Measurements from ENCODE around the gene LLGL2.

The LLGL2 gene

GRCh38 chr17:75493476-75494129, 31.9 kb upstream of the LLGL2 start:
- no peak overlapping the region for H3K27ac ChIP-seq
- TF ChIP-seq CTCF (conservative IDR thresholded peaks at IDR 0.05), result no peak
- no peak for TF ChIP-seq ZFX (IDR thresholded peaks at IDR 0.05)

GRCh38 chr17:75494326-75494877, 31.1 kb upstream of the LLGL2 start:
- H3K27ac ChIP-seq, result no peak overlapping the region
- TF ChIP-seq ZFX (IDR thresholded peaks at IDR 0.05), result no peak
- TF ChIP-seq CTCF (conservative IDR thresholded peaks at IDR 0.05), result no peak

- no peak overlapping the region for H3K27ac ChIP-seq
- no peak for TF ChIP-seq ZFX (IDR thresholded peaks at IDR 0.05)
- TF ChIP-seq CTCF (conservative IDR thresholded peaks at IDR 0.05), result no peak
Measured at GRCh38 chr17:75496005-75496404, 29.5 kb upstream of the LLGL2 start.

- no peak overlapping the region for H3K27ac ChIP-seq
- TF ChIP-seq CTCF (conservative IDR thresholded peaks at IDR 0.05) (no peak), ZFX (IDR thresholded peaks at IDR 0.05) (no peak)
Measured at GRCh38 chr17:75498039-75498725, 27.3 kb upstream of the LLGL2 start.

GRCh38 chr17:75498726-75499213, 26.7 kb upstream of the LLGL2 start:
- H3K27ac ChIP-seq, result no peak overlapping the region
- TF ChIP-seq ZFX (IDR thresholded peaks at IDR 0.05), result no peak
- TF ChIP-seq CTCF (conservative IDR thresholded peaks at IDR 0.05), result no peak

GRCh38 chr17:75499313-75500022, 26.0 kb upstream of the LLGL2 start:
- TF ChIP-seq ZFX (IDR thresholded peaks at IDR 0.05) (no peak), CTCF (conservative IDR thresholded peaks at IDR 0.05) (no peak)
- H3K27ac ChIP-seq, result no peak overlapping the region
